HCT116 (cell line): Measurements from ENCODE around the gene SYNE2. TPM values are rescaled to one million over a fixed set of nuclear protein-coding genes. Genes with fewer than 3 reads are reported as not detected.

Experiments
- ATAC-seq: fragments of 200-7000 bp; cut with Tn5 transposase; 2 replicates; pipeline ENCODE4 v1.9.1; 2020; ENCODE audit warnings: mild to moderate bottlenecking, moderate library complexity
- BruUV-seq: library from RNA; stranded (reverse); fragments of 400-500 nt; replicated peaks from 2 replicates; lab custom pipeline; 2021; lab: Mats Ljungman, UMichigan
- CTCF ChIA-PET: fragments of 300-600 bp; sonication (Branson Sonifier 250); formaldehyde crosslinking; loops from one replicate; lab custom pipeline; 2021; ENCODE audit warnings: antibody characterized with exemption; lab: Charles Lee
- POLR2A ChIA-PET: fragments of 300-600, 350-600 bp; sonication (Branson Sonifier 250); formaldehyde crosslinking; loops from one replicate; lab custom pipeline; 2021; ENCODE audit warnings: antibody characterized with exemption; lab: Charles Lee
- RAD21 ChIA-PET, 2 experiments: fragments of 300-600 bp; sonication (Branson Sonifier 250); formaldehyde crosslinking; loops; one replicate each; lab custom pipeline; 2023; ENCODE audit warnings: low total read pairs in 2 of 2; ENCODE audit not compliant: uncharacterized antibody in 2 of 2, unreplicated experiment in 2 of 2, low non-redundant PET in 1 of 2; lab: Charles Lee
- DNase-seq: peaks from one replicate; pipeline ENCODE4 v3.0.0-alpha.2; 2010; ENCODE audit warnings: low read depth, low spot score
- H2AFZ ChIP-seq: fragments of 200-600 bp; shearing (Covaris generic), sonication (generic); 2 replicates; pipeline ENCODE4 v1.6.1; 2017; ENCODE audit warnings: low read depth, mixed run types, mixed read lengths, antibody characterized with exemption, low read length; ENCODE audit not compliant: poor library complexity, severe bottlenecking
- H3K27ac ChIP-seq: 2 replicates; pipeline ENCODE4 v1.5.1; 2012; ENCODE audit warnings: low read depth, low read length
- H3K27me3 ChIP-seq: fragments of 200-600 bp; sonication (generic); 2 replicates; pipeline ENCODE4 v1.6.1; 2016; ENCODE audit warnings: mixed run types, low read length, mixed read lengths; ENCODE audit not compliant: insufficient read depth
- H3K36me3 ChIP-seq, 2 experiments: fragments of 200-500 bp in 1 of 2; fragments of 200-600 bp in 1 of 2; sonication (Bioruptor generic) in 1 of 2; sonication (generic) in 1 of 2; 2 replicates each; pipeline versions ENCODE4 v1.5.1 to v1.6.1; 2014 to 2016; ENCODE audit warnings: low read length in 2 of 2, inconsistent platforms in 1 of 2, mixed read lengths in 1 of 2, mixed run types in 1 of 2; ENCODE audit not compliant: insufficient read depth in 2 of 2, control insufficient read depth in 1 of 2
- H3K4me1 ChIP-seq, 2 experiments: fragments of 200-600 bp in 1 of 2; sonication (generic) in 1 of 2; 2 replicates each; pipeline versions ENCODE4 v1.5.1 to v1.6.1; 2012 to 2017; ENCODE audit warnings: low read length in 2 of 2, inconsistent platforms in 1 of 2, mild to moderate bottlenecking in 1 of 2, mixed read lengths in 1 of 2, mixed run types in 1 of 2, moderate library complexity in 1 of 2; ENCODE audit not compliant: insufficient read depth in 2 of 2, control insufficient read depth in 1 of 2
- H3K4me2 ChIP-seq: fragments of 200-600 bp; sonication (generic); 2 replicates; pipeline ENCODE4 v1.6.1; 2017; ENCODE audit warnings: mixed run types, low read length, mixed read lengths
- H3K4me3 ChIP-seq, 2 experiments: fragments of 200-600 bp in 1 of 2; sonication (generic) in 1 of 2; replicated peaks in 1 of 2; 2 replicates each; pipeline ENCODE4 v1.5.1; 2011 to 2016; ENCODE audit warnings: low read length in 2 of 2, control low read depth in 1 of 2, low read depth in 1 of 2, mild to moderate bottlenecking in 1 of 2, mixed read lengths in 1 of 2, mixed run types in 1 of 2
- H3K79me2 ChIP-seq: fragments of 200-600 bp; sonication (generic); 2 replicates; pipeline ENCODE4 v1.6.1; 2017; ENCODE audit warnings: mild to moderate bottlenecking, mixed run types, low read length, moderate library complexity, mixed read lengths; ENCODE audit not compliant: insufficient read depth
- H3K9ac ChIP-seq: fragments of 200-600 bp; sonication (generic); 2 replicates; pipeline ENCODE4 v1.6.1; 2016; ENCODE audit warnings: low read length, mixed read lengths
- H3K9me2 ChIP-seq: fragments of 200-600 bp; sonication (generic), shearing (Covaris generic); 2 replicates; pipeline ENCODE4 v1.6.1; 2017; ENCODE audit warnings: mixed run types, mild to moderate bottlenecking, moderate library complexity; ENCODE audit not compliant: insufficient read depth
- H3K9me3 ChIP-seq, 2 experiments: fragments of 200-500 bp in 1 of 2; fragments of 200-600 bp in 1 of 2; sonication (Bioruptor generic) in 1 of 2; sonication (generic) in 1 of 2; 2 replicates each; pipeline ENCODE4 v1.6.1; 2014 to 2017; ENCODE audit warnings: low read length in 2 of 2, mixed read lengths in 2 of 2, inconsistent platforms in 1 of 2, low read depth in 1 of 2, mild to moderate bottlenecking in 1 of 2, mixed run types in 1 of 2, moderate library complexity in 1 of 2; ENCODE audit not compliant: control insufficient read depth in 1 of 2, insufficient read depth in 1 of 2
- H4K20me1 ChIP-seq: fragments of 200-600 bp; sonication (generic), shearing (Covaris generic); 2 replicates; pipeline ENCODE4 v1.6.1; 2017; ENCODE audit warnings: mixed run types, mild to moderate bottlenecking, moderate library complexity; ENCODE audit not compliant: insufficient read depth
- EZH2phosphoT487 ChIP-seq: fragments of 200-600 bp; IDR thresholded peaks from 2 replicates; pipeline ENCODE4 v1.6.1; 2018; ENCODE audit warnings: antibody characterized with exemption, borderline replicate concordance
- FOSL1 ChIP-seq: IDR thresholded peaks from 2 replicates; pipeline ENCODE4 v1.6.1; 2012; ENCODE audit warnings: low read depth
- JUND ChIP-seq: IDR thresholded peaks from 2 replicates; pipeline ENCODE4 v1.6.1; 2012
- intact Hi-C: fragments of 100-400 bp; cut with micrococcal nuclease; formaldehyde crosslinking; loops from 2 replicates; pipeline ENCODE4 v1.10.0; 2022
- total RNA-seq: library from RNA; stranded (reverse); gene quantifications from one replicate; pipeline ENCODE4 v1.2.1, GENCODE V29; 2021; ENCODE audit not compliant: unreplicated experiment

The SYNE2 gene
- total RNA-seq, 1 experiment from 2014 or later = 28.8 TPM

- RAD21 ChIA-PET = no interaction called here
- intact Hi-C loops = loop anchor here (5.0 kb wide), 1 partner anchor 60 kb away; no protein-coding TSS in a partner anchor
- ATAC-seq = no peak
Observed at GRCh38 chr14:64187331-64187730, 334.5 kb downstream of the SYNE2 start.

GRCh38 chr14:64190974-64191502 lies 338.2 kb downstream of the SYNE2 start:
- POLR2A ChIA-PET = no interaction called here
- Histone ChIP-seq H2AFZ (no peak overlapping the region), H3K27me3 (no peaks in the 10 kb centered on the region), H3K36me3 (no peaks in the 10 kb centered on the region), H3K9me2 (no peaks in the 10 kb centered on the region), H3K4me3 (no peak overlapping the region), H3K4me2 (no peak overlapping the region), H3K9me3 (no peaks in the 10 kb centered on the region), H3K79me2 (no peaks in the 10 kb centered on the region), H3K9ac (no peak overlapping the region), H3K4me1 (peaks cover 0 to 8% of the 10 kb centered on the region in 2 experiments; a peak in 1 of 4 replicates), H3K27ac (no peak overlapping the region), H4K20me1 (no peaks in the 10 kb centered on the region)
- RAD21 ChIA-PET = no interaction called here
- CTCF ChIA-PET = no interaction called here
- BruUV-seq = no TSS peak
- intact Hi-C loops = no loop called here
- DNase-seq = no peak
- no peak for ATAC-seq
- no peak for TF ChIP-seq JUND

More at GRCh38 chr14:64187331-64187730, 334.5 kb downstream of the SYNE2 start:
- H3K4me3 ChIP-seq = no peak overlapping the region
- no peak overlapping the region for H3K9ac ChIP-seq
- H2AFZ ChIP-seq = no peak overlapping the region
- no peak for DNase-seq
- H3K9me3 ChIP-seq = no peaks in the 10 kb centered on the region
- H3K4me2 ChIP-seq = no peak overlapping the region
- ChIA-PET CTCF (no interaction called here), POLR2A (no interaction called here)
- no TSS peak for BruUV-seq
- no peak for TF ChIP-seq FOSL1
- no peak for TF ChIP-seq EZH2phosphoT487
- no peaks in the 10 kb centered on the region for H3K9me2 ChIP-seq
- H3K27ac ChIP-seq = no peak overlapping the region
- H3K4me1 ChIP-seq = peaks cover 0 to 5% of the 10 kb centered on the region in 2 experiments; a peak in 1 of 4 replicates
- no peaks in the 10 kb centered on the region for H4K20me1 ChIP-seq
- no peaks in the 10 kb centered on the region for H3K79me2 ChIP-seq
- H3K36me3 ChIP-seq = no peaks in the 10 kb centered on the region
- H3K27me3 ChIP-seq = no peaks in the 10 kb centered on the region
